ENCODE measurements around the gene FCHSD1.

GRCh38 chr5:141692533-141692888 is 41.3 kb upstream of the FCHSD1 start:
- no peak for TF ChIP-seq POLR2AphosphoS5 (IDR thresholded peaks at IDR 0.05)
- TF ChIP-seq CTCF (IDR thresholded peaks at IDR 0.05): no peak

Data from stomach (tissue), 4 donors.